ENCODE data around the gene SLC66A2. TPM values are rescaled to one million over a fixed set of nuclear protein-coding genes. Genes with fewer than 3 reads are reported as not detected.
"Not testable (repeated sequence)": the region's sequence is repeated elsewhere in the genome, so short reads cannot be mapped to it uniquely, and the experiment has no call there.

Gene SLC66A2
- 13.5 TPM for total RNA-seq (ENCODE audit: insufficient read depth, low replicate concordance)

DNA sequence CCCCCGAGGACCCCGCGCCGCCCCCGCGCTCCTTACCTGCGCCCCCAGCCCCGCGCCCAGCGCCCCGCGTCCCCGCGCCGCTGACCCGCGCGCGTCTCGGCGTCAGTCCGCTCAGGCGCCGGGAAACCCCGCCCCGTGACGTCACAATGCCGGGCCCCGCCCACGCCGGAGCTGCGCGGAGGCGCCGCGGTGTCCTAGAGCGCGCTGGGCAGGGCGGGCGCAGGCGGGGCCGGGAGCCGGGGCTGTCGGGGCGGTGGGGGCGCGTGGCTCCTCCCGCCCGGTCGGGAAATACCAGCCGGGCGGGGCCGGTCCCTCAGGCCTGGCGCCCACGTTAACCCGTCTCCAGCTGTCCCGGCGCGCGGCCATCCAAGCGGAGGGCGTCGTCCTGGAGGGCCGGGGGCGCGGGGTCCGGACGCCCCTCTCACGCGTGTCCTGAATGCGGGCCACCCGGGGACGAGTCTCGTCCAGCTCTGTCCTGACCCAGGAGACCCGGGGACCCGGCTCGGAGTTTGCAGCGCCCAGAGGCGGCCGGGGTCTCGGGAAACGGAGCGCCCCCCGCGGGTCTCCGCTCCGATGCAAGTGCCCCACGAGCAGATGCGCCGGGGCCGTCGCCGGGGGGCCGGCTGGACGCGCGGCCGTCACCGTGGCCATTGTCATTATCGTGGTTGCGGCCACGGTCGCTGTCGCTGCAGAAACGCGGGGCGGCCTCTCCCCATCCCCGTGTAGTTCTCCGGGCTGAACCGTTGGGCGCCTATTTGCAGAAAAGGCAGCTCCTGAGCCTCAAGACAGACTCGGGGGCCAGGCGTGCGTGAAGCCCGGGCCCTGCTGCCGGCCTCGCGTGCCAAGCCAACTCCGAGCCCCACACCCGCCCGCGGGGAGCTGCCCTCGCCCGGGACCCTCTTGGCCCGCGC is at the start of gene SLC66A2:
TSS of gene SLC66A2 (minus strand) at position 109 of the 911 bp plus-strand sequence. CDS start 727 bp downstream, outside the sequence.
- DNase-seq (ENCODE audit: low spot score): peak; percentile 89

DNA sequence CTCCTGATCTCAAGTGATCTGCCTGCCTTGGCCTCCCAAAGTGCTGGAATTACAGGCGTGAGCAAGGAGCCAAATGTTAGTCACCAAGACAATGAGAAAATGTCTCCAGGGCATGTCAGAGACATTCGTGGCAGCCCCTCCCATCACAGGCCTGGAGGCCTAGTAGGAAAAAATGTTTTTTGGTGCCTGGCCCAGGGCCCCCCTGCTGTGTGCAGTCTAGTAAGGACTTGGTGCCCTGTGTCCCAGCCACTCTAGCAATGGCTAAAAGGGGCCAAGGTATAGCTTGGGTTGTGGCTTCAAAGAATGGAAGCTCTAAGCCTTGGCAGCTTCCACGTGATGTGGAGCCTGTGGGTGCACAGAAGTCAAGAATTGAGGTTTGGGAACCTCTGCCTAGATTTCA is 49.4 kb upstream of the SLC66A2 start:
- no peak for DNase-seq (ENCODE audit: low spot score)

DNA sequence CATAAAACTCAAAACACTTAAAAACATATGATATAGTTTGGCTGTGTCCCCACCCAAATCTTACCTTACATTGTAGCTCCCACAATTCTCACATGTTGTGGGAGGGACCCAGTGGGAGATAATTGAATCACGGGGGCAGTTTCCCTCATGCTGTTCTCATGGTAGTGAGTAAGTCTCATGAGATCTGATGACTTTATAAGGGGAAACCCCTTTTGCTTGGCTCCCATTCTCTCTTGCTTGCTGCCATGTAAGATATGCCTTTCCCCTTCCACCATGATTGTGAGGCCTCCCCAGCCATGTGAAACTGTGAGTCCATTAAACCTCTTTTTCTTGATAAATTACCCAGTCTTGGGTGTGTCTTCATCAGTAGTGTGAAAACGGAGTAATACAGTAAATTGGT is 48.2 kb upstream of the SLC66A2 start:
- not testable (repeated sequence) for DNase-seq (ENCODE audit: low spot score)

DNA sequence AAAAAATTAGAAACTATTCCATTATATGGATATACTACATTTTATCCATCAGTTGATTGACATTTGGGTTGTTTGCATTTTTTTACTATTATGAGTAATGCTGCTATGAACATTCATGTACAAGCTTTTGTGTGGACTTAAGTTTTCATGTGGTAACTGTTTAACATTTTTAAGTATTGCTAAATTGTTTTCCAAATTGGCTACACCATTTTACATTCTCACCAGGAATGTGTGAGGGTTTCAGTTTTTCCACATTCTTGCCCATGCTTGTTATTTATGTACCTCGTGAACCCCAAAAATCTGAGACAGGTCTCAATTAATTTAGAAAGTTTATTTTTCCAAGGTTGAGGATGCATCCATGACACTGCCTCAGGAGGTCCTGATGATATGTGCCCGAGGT is 40.0 kb upstream of the SLC66A2 start:
- no peak for DNase-seq (ENCODE audit: low spot score)

DNA sequence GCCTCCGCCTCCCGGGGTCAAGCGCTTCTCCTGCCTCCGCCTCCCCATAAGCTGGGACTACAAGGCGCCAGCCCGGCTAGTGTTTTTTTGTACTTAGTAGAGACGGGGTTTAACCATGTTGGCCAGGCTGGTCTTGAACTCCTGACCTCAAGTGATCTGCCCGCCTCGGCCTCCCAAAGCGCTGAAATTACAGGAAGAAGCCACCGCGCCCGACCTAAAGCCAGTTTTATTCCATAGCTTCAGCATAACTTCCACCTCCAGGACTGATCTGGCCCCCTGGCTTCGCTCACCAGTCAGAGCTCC is 37.7 kb upstream of the SLC66A2 start:
- DNase-seq (ENCODE audit: low spot score): no peak

DNA sequence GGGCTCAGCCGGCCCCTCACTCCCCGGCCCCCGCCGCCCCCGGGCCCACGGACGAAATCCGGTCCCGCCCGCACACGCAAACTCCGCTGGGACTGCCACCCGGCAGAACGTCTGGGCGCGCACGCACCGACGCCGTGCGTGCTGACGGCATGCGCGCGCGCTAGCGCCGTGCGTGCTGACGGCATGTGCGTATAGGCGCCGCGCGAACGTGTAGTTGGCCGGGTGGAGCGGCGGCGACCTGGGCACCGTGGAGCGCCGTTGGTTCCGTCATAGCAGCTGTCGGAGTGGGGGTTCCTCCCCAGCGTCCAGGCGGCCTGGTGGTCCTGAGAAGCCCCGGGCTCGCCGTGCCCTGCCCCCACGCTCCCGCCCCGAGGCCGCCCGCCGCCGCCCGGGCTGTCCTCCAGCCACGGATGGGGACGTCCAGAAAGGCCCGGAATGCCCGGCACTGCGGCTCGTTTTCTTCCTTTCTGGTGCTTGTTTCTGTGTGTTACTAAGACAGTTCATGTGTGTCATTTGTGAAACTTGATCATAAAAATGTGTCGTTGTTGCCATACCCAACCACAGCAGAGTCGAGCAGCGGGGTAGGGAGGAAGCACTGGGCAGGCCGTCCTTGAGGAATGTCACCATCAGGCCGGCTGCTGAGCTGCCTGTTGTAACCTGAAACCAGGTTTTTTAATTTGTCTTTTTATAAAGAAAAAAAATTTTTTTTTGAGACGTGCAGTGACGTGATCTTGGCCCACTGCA is 37.2 kb upstream of the SLC66A2 start, which contains the start of gene TXNL4A:
TSS of gene TXNL4A (minus strand) at position 113 of the 744 bp plus-strand sequence. CDS start 171 bp downstream, outside the sequence.
- DNase-seq (ENCODE audit: low spot score): peak; percentile 90

GRCh38 chr18:79988071-79988450 is 36.6 kb upstream of the SLC66A2 start:
- no peak for DNase-seq (ENCODE audit: low spot score)

GRCh38 chr18:79987566-79987965 is 36.1 kb upstream of the SLC66A2 start:
- DNase-seq (ENCODE audit: low spot score): peak; percentile 3

DNA sequence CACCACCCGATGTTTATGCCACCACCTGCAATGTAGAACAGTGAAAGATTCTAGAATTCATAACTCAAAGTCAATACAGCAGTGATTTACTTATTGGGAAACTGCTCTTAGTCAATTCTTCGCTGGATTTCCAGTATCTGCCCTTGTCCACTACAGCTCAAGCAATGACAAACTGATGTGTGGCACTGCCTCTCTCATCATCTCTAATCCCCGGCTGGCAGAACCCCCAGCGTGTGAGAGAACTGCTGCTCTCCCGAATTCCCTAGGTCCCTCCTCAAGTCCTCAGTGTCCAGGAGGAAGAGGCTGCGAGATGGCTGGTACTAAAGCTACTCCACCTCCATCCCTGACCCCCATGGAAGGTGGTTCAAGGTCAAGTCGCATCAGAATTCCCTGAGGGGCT is 35.3 kb upstream of the SLC66A2 start:
- no peak for DNase-seq (ENCODE audit: low spot score)

GRCh38 chr18:79985172-79985571 is 33.7 kb upstream of the SLC66A2 start:
- no peak for DNase-seq (ENCODE audit: low spot score)

- DNase-seq (ENCODE audit: low spot score): no peak
These were observed 32.3 kb upstream of the SLC66A2 start for GRCh38 chr18:79983793-79984192.

DNA sequence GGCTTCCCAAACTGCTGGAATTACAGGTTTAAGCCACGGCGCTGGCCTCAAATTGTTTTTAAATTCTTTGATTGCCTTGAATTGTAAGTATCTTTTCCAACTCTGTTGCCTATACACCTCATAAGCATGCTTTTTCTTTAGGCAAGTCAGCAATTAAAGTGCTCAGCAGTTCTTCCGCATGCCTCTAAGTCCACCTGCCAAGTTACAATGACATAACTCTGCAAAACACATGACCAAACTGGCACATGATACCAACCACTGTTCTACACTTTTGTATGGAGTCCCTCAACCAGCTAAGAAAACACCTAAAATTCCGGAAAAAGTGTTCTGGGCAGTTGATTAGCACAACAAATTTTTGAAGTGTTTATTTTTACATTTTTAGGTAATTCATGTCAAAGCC is 31.8 kb upstream of the SLC66A2 start:
- no peak for DNase-seq (ENCODE audit: low spot score)

DNA sequence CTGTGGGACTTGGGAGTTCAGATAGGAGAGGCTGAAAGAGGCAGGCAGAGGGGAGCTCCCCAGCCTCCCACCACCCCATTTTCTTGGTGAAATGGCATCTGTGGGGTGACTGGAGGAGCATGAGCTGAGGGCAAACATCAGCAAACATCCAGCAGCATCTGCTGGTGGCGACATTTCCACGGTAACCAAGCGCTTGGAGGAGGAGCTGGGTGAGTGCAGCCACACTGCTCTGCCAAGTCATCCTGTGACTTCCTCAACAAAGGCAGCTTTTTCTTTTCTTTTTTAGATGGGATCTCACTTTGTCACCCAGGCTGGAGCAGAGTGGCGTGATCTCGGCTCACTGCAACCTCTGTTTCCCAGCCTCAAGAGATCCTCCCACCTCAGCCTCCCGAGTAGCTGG is 31.3 kb upstream of the SLC66A2 start:
- no peak for DNase-seq (ENCODE audit: low spot score)

- DNase-seq (ENCODE audit: low spot score): no peak
These were observed 29.1 kb upstream of the SLC66A2 start for GRCh38 chr18:79980585-79980984.

GRCh38 chr18:79979843-79980242 is 28.4 kb upstream of the SLC66A2 start:
- no peak for DNase-seq (ENCODE audit: low spot score)

- no peak for DNase-seq (ENCODE audit: low spot score)
These were observed 24.7 kb upstream of the SLC66A2 start for GRCh38 chr18:79975985-79976680.

DNA sequence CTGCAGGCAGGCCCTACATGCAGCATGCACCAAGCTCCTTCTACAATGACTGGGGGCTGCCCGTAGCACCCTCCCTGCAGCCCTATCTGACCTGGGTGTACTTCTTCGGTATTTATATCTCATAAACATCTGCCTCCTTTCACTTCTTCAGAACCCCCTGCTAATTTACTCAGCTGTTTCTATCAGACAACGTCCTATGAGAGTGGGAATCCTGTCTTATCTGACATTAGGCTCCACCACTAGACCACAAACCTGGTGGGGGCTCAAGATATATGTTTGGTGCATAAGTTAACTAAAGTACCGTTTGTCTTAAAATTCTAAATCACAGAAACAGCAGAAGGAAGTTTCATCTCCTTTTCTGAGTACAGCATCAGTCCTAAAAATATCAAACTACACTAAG is 23.6 kb upstream of the SLC66A2 start:
- DNase-seq (ENCODE audit: low spot score): no peak

- no peak for DNase-seq (ENCODE audit: low spot score)
These were observed 22.7 kb upstream of the SLC66A2 start for GRCh38 chr18:79974025-79974654.

- DNase-seq (ENCODE audit: low spot score): no peak
These were observed 22.1 kb upstream of the SLC66A2 start for GRCh38 chr18:79973517-79973916.

GRCh38 chr18:79972720-79973119 is 21.3 kb upstream of the SLC66A2 start:
- no peak for DNase-seq (ENCODE audit: low spot score)

DNA sequence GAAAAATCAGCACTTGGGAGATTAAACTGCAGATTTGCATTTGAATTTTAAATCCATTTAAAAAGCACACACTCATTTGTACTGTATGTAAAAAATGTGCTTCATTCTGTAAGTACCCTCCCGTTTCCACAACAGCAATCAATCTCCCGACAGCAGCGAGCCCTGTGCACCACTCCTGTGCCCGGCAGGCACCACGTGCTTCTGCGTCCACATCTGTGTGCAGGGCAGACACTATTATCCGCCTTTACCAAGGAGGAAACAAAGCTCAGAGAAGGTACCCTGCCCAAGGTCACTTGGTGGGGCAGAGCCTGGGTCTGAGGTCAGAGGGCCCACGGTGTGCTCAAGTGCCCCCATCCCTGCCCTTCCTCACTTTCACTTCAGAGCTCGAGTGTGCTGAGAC is 20.5 kb upstream of the SLC66A2 start:
- DNase-seq (ENCODE audit: low spot score): no peak

All from umbilical cord (tissue), 2 donors.